ENCODE results near the gene LINS1. TPM values are rescaled to one million over a fixed set of nuclear protein-coding genes. Genes with fewer than 3 reads are reported as not detected.

LINS1 gene
- polyA plus RNA-seq, 1 donor (not counting 4 experiments of a cell fraction or from before 2014, with no cell fraction given), result 19.4 TPM

DNA sequence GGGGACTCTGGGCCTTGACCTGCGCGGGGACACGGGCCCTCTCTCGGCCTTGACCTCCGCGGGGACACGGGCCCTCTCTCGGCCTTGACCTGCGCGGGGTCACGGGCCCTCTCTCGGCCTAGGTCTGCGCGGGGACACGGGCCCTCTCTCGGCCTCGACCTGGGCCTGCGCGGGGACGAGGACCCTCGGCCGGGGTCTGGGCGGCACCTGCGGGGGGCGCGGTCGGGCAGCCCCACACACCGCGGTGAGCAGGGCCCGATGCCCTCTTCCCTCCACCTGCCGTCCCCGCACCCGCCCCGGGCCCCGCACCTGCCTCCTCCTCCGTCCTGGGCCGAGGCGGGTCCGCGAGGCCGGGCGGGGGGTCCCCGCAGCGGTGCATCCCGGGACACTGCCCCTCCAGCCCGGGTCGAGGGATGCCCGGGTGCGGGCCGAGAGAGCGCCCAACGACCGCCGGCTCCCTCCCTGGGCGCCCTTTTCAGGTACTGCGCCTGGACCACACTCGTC is 57.6 kb downstream of the LINS1 start:
- dilution Hi-C loops (cut with MboI; ENCODE audit: extremely low pct_ligation_motif_present, low sequenced_read_pairs), result no loop called here
- no peak for FAIRE-seq

DNA sequence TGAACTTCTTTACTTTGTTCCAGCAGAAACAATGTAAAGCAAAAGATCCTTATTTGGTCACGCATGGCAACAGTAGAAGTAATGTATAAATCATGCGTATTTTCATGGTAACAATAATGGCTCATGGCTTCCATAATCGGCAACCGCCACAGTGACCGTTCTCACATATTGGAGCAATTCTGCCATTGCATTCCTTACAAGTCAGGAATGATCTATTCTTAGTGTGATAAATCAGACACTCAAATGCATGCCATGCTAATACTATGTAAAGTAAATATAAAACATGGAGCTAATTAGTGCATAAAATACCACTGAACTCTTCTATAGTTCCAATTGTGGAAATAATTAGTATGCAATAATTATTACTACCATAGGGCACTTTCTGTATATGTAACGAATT is 59.7 kb downstream of the LINS1 start:
- TF ChIP-seq, protein P1, sequence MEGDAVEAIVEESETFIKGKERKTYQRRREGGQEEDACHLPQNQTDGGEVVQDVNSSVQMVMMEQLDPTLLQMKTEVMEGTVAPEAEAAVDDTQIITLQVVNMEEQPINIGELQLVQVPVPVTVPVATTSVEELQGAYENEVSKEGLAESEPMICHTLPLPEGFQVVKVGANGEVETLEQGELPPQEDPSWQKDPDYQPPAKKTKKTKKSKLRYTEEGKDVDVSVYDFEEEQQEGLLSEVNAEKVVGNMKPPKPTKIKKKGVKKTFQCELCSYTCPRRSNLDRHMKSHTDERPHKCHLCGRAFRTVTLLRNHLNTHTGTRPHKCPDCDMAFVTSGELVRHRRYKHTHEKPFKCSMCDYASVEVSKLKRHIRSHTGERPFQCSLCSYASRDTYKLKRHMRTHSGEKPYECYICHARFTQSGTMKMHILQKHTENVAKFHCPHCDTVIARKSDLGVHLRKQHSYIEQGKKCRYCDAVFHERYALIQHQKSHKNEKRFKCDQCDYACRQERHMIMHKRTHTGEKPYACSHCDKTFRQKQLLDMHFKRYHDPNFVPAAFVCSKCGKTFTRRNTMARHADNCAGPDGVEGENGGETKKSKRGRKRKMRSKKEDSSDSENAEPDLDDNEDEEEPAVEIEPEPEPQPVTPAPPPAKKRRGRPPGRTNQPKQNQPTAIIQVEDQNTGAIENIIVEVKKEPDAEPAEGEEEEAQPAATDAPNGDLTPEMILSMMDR (optimal IDR thresholded peaks at IDR 0.05 in 1 of 3, IDR thresholded peaks at IDR 0.05 in 1 of 3, conservative IDR thresholded peaks at IDR 0.05 in 1 of 3; ENCODE audit: extremely low read depth in 1 of 3, insufficient read depth in 2 of 3, low read length in 3 of 3), result no peak
- TF ChIP-seq EZH2 (IDR thresholded peaks at IDR 0.05; ENCODE audit: low read length), result no peak
- dilution Hi-C loops (cut with MboI; ENCODE audit: extremely low pct_ligation_motif_present, low sequenced_read_pairs), result no loop called here

More for the DNA sequence above, 57.6 kb downstream of the LINS1 start:
- no peak overlapping the region for H2AFZ ChIP-seq (ENCODE audit: control insufficient read depth, low read length)
- peaks cover 8% of the 10 kb centered on the region for H3K4me1 ChIP-seq (ENCODE audit: control insufficient read depth, extremely low read depth, insufficient read depth, low read length)
- H3K4me2 ChIP-seq (ENCODE audit: control insufficient read depth, extremely low read depth, insufficient read depth, low read depth, low read length), result no peak overlapping the region
- no peaks in the 10 kb centered on the region for H3K27me3 ChIP-seq (ENCODE audit: control insufficient read depth, extremely low read depth, insufficient read depth, low read length)
- H3K9me3 ChIP-seq (ENCODE audit: control insufficient read depth, low read depth, low read length), result no peaks in the 10 kb centered on the region
- H3K36me3 ChIP-seq (ENCODE audit: control insufficient read depth in 2 of 2, extremely low read depth in 1 of 2, insufficient read depth in 2 of 2, low read length in 2 of 2), result no peaks in the 10 kb centered on the region
- no peak overlapping the region for H3K4me3 ChIP-seq (ENCODE audit: control insufficient read depth in 2 of 3, extremely low read depth in 1 of 3, insufficient read depth in 2 of 3, low read depth in 1 of 3, low read length in 3 of 3)
- H4K20me1 ChIP-seq (ENCODE audit: control insufficient read depth, extremely low read depth, insufficient read depth, low read length), result no peaks in the 10 kb centered on the region
- no peak for DNase-seq (ENCODE audit: low read depth, low spot score)
- TF ChIP-seq, protein P1 (optimal IDR thresholded peaks at IDR 0.05 in 1 of 3, IDR thresholded peaks at IDR 0.05 in 1 of 3, conservative IDR thresholded peaks at IDR 0.05 in 1 of 3; ENCODE audit: extremely low read depth in 1 of 3, insufficient read depth in 2 of 3, low read length in 3 of 3), result no peak
- TF ChIP-seq EZH2 (IDR thresholded peaks at IDR 0.05; ENCODE audit: low read length), result no peak
- H3K79me2 ChIP-seq (ENCODE audit: control insufficient read depth, insufficient read depth, low read length), result no peaks in the 10 kb centered on the region
- no peak overlapping the region for H3K27ac ChIP-seq (ENCODE audit: control insufficient read depth, insufficient read depth, low read length)
- H3K9ac ChIP-seq (ENCODE audit: control insufficient read depth, extremely low read depth, insufficient read depth, low read length), result no peak overlapping the region
- H3K9me1 ChIP-seq (ENCODE audit: control insufficient read depth, extremely low read depth, insufficient read depth, low read length), result no peaks in the 10 kb centered on the region

More for the DNA sequence above, 59.7 kb downstream of the LINS1 start:
- Histone ChIP-seq H3K9ac (ENCODE audit: control insufficient read depth, extremely low read depth, insufficient read depth, low read length) (no peak overlapping the region), H3K27me3 (ENCODE audit: control insufficient read depth, extremely low read depth, insufficient read depth, low read length) (no peaks in the 10 kb centered on the region), H4K20me1 (ENCODE audit: control insufficient read depth, extremely low read depth, insufficient read depth, low read length) (no peaks in the 10 kb centered on the region), H3K79me2 (ENCODE audit: control insufficient read depth, insufficient read depth, low read length) (no peaks in the 10 kb centered on the region), H3K27ac (ENCODE audit: control insufficient read depth, insufficient read depth, low read length) (no peak overlapping the region), H2AFZ (ENCODE audit: control insufficient read depth, low read length) (no peak overlapping the region), H3K4me3 (ENCODE audit: control insufficient read depth in 2 of 3, extremely low read depth in 1 of 3, insufficient read depth in 2 of 3, low read depth in 1 of 3, low read length in 3 of 3) (no peak overlapping the region), H3K4me1 (ENCODE audit: control insufficient read depth, extremely low read depth, insufficient read depth, low read length) (peaks cover 8% of the 10 kb centered on the region), H3K9me1 (ENCODE audit: control insufficient read depth, extremely low read depth, insufficient read depth, low read length) (no peaks in the 10 kb centered on the region), H3K4me2 (ENCODE audit: control insufficient read depth, extremely low read depth, insufficient read depth, low read depth, low read length) (no peak overlapping the region), H3K9me3 (ENCODE audit: control insufficient read depth, low read depth, low read length) (no peaks in the 10 kb centered on the region), H3K36me3 (ENCODE audit: control insufficient read depth in 2 of 2, extremely low read depth in 1 of 2, insufficient read depth in 2 of 2, low read length in 2 of 2) (no peaks in the 10 kb centered on the region)
- DNase-seq (ENCODE audit: low read depth, low spot score) (no peak), FAIRE-seq (no peak)

Data from keratinocyte (primary cell).